SK-N-SH (cell line): Measurements from ENCODE around the gene NRP2. TPM values are rescaled to one million over a fixed set of nuclear protein-coding genes. Genes with fewer than 3 reads are reported as not detected.

Source experiments
- CTCF ChIA-PET: fragments of 300-600, 350-600 bp; formaldehyde crosslinking; extraction: SDS; loops from one replicate; lab custom pipeline; 2021; lab: Yijun Ruan, JAX
- POLR2A ChIA-PET: fragments of 350-600 bp; sonication (Branson Sonifier 250); formaldehyde crosslinking; extraction: SDS; loops from one replicate; lab custom pipeline; 2020; ENCODE audit warnings: antibody characterized with exemption, inconsistent platforms; lab: Yijun Ruan, JAX
- DNase-seq: peaks from one replicate; pipeline ENCODE4 v3.0.0; 2012
- H2AFZ ChIP-seq: fragments of 200-600 bp; sonication (generic); 2 replicates; pipeline ENCODE4 v1.8.1; 2016; ENCODE audit warnings: antibody characterized with exemption, mild to moderate bottlenecking, low read depth
- H3F3A ChIP-seq: fragments of 200-600 bp; sonication (generic); replicated peaks from 2 replicates; pipeline ENCODE3; 2016; ENCODE audit warnings: antibody characterized with exemption, mild to moderate bottlenecking; ENCODE audit not compliant: insufficient read depth
- H3K27ac ChIP-seq, 2 experiments: fragments of 200-500 bp in 1 of 2; fragments of 200-600 bp in 1 of 2; sonication (Bioruptor generic) in 1 of 2; sonication (generic), shearing (Covaris generic) in 1 of 2; 2 replicates each; pipeline versions ENCODE4 v1.5.1 to v1.6.1; 2014 to 2016; ENCODE audit warnings: low read depth in 2 of 2, inconsistent platforms in 1 of 2, low read length in 1 of 2, mild to moderate bottlenecking in 1 of 2, mixed read lengths in 1 of 2
- H3K27me3 ChIP-seq: fragments of 200-600 bp; sonication (generic), shearing (Covaris generic); 2 replicates; pipeline ENCODE4 v1.6.1; 2016; ENCODE audit warnings: mixed run types; ENCODE audit not compliant: insufficient read depth
- H3K36me3 ChIP-seq, 2 experiments: fragments of 200-500 bp in 1 of 2; fragments of 200-600 bp in 1 of 2; sonication (Bioruptor generic) in 1 of 2; sonication (generic) in 1 of 2; replicated peaks in 1 of 2; 2 replicates each; pipeline versions ENCODE3 to v1.5.1; 2014 to 2016; ENCODE audit warnings: low read length in 1 of 2, mild to moderate bottlenecking in 1 of 2; ENCODE audit not compliant: insufficient read depth in 2 of 2, control insufficient read depth in 1 of 2
- H3K4me1 ChIP-seq, 2 experiments: fragments of 200-500 bp in 1 of 2; fragments of 200-600 bp in 1 of 2; sonication (Bioruptor generic) in 1 of 2; sonication (generic), shearing (Covaris generic) in 1 of 2; 2 replicates each; pipeline versions ENCODE4 v1.5.1 to v1.6.1; 2014 to 2016; ENCODE audit warnings: low read depth in 1 of 2, low read length in 1 of 2, mixed run types in 1 of 2; ENCODE audit not compliant: insufficient read depth in 2 of 2, control insufficient read depth in 1 of 2
- H3K4me2 ChIP-seq: fragments of 200-600 bp; sonication (generic), shearing (Covaris generic); 2 replicates; pipeline ENCODE4 v1.6.1; 2017; ENCODE audit warnings: mixed run types
- H3K4me3 ChIP-seq, 2 experiments: fragments of 200-500 bp in 1 of 2; fragments of 200-600 bp in 1 of 2; sonication (Bioruptor generic) in 1 of 2; sonication (generic), shearing (Covaris generic) in 1 of 2; 2 replicates each; pipeline versions ENCODE4 v1.5.1 to v1.8.1; 2014 to 2016; ENCODE audit warnings: low read depth in 2 of 2, inconsistent platforms in 1 of 2, low read length in 1 of 2, mild to moderate bottlenecking in 1 of 2, mixed read lengths in 1 of 2, moderate library complexity in 1 of 2
- H3K79me2 ChIP-seq: fragments of 200-600 bp; sonication (generic); 2 replicates; pipeline ENCODE4 v1.8.1; 2017; ENCODE audit warnings: mild to moderate bottlenecking; ENCODE audit not compliant: insufficient read depth
- H3K9ac ChIP-seq: fragments of 200-600 bp; sonication (generic); 2 replicates; pipeline ENCODE4 v1.6.1; 2017; ENCODE audit warnings: mixed run types
- H3K9me2 ChIP-seq: fragments of 200-600 bp; sonication (generic); 2 replicates; pipeline ENCODE4 v1.6.1; 2017; ENCODE audit warnings: mixed run types
- H3K9me3 ChIP-seq: fragments of 200-600 bp; sonication (generic); 2 replicates; pipeline ENCODE4 v1.6.1; 2017; ENCODE audit warnings: mixed run types, mild to moderate bottlenecking, moderate library complexity
- H4K20me1 ChIP-seq: fragments of 200-600 bp; sonication (generic); 2 replicates; pipeline ENCODE4 v1.6.1; 2017; ENCODE audit warnings: mild to moderate bottlenecking, mixed run types; ENCODE audit not compliant: insufficient read depth
- CHD2 ChIP-seq: fragments of 150-350 bp; IDR thresholded peaks from 2 replicates; pipeline ENCODE4 v1.6.1; 2018; ENCODE audit warnings: low read length; ENCODE audit not compliant: partially characterized antibody
- CTCF ChIP-seq: fragments of 200-600 bp; sonication (generic); IDR thresholded peaks from 2 replicates; pipeline ENCODE4 v1.6.1; 2017; ENCODE audit warnings: antibody characterized with exemption, mild to moderate bottlenecking, moderate library complexity
- ELF1 ChIP-seq: IDR thresholded peaks from 2 replicates; pipeline ENCODE4 v1.4.0; 2012
- GATA2 ChIP-seq: sonication (generic); formaldehyde crosslinking; IDR thresholded peaks from 2 replicates; pipeline ENCODE4 v1.5.0; 2020; ENCODE audit warnings: mild to moderate bottlenecking, missing genetic modification reagents
- JUND ChIP-seq: IDR thresholded peaks from 2 replicates; pipeline ENCODE4 v1.4.0; 2012
- NRF1 ChIP-seq: IDR thresholded peaks from 2 replicates; pipeline ENCODE4 v1.6.1; 2012; ENCODE audit warnings: low read depth, mild to moderate bottlenecking, low read length
- PBX3 ChIP-seq: IDR thresholded peaks from 2 replicates; pipeline ENCODE4; 2012
- REST ChIP-seq: IDR thresholded peaks from 2 replicates; pipeline ENCODE4 v1.6.1; 2012; ENCODE audit warnings: mild to moderate bottlenecking, low read depth, low read length, moderate library complexity
- RFX5 ChIP-seq: IDR thresholded peaks from 2 replicates; pipeline ENCODE4 v1.6.1; 2012; ENCODE audit warnings: mild to moderate bottlenecking, improper control_type of control experiment, low read length
- RXRA ChIP-seq: IDR thresholded peaks from 2 replicates; pipeline ENCODE4 v1.4.0; 2012; ENCODE audit warnings: low read depth, mild to moderate bottlenecking, borderline replicate concordance
- TCF12 ChIP-seq: IDR thresholded peaks from 2 replicates; pipeline ENCODE4 v1.4.0; 2012
- USF1 ChIP-seq: IDR thresholded peaks from 2 replicates; pipeline ENCODE4 v1.4.0; 2012; ENCODE audit warnings: low read depth, borderline replicate concordance
- WGBS: methylation state at CpG from one replicate; pipeline ENCODE4 v1.1.6; 2017; ENCODE audit warnings: low lambda C conversion rate; 5-methylcytosine and 5-hydroxymethylcytosine counted together
- polyA plus RNA-seq, 3 experiments: library from polyadenylated mRNA; depleted of rRNA; stranded (reverse); fragments of >200 nt; gene quantifications; 2 replicates each; pipeline ENCODE4 v1.2.3, GENCODE V29; 2012

The NRP2 gene
- polyA plus RNA-seq, 1 of the 3 experiments (the other 2 are of a cell fraction) = 68.8 TPM

GRCh38 chr2:205656461-205656860, 25.8 kb upstream of the NRP2 start:
- WGBS = 81% methylated on average over 7 of the region's 7 CpGs
- TF ChIP-seq CHD2 = no peak
- no peak for TF ChIP-seq RFX5
- TF ChIP-seq REST = no peak
- no peak for TF ChIP-seq RXRA
- TF ChIP-seq GATA2 (CRISPR knock-in tag) = no peak
- TF ChIP-seq PBX3 = no peak
- no peak for TF ChIP-seq CTCF
- TF ChIP-seq TCF12 = no peak
- TF ChIP-seq USF1 = no peak
- TF ChIP-seq JUND = no peak
- no peak for TF ChIP-seq ELF1
- TF ChIP-seq NRF1 = no peak
- H3K36me3 ChIP-seq = no peaks in the 10 kb centered on the region
- H3F3A ChIP-seq = peaks cover 18% of the 10 kb centered on the region
- H3K4me3 ChIP-seq = no peak overlapping the region
- no peak overlapping the region for H3K9ac ChIP-seq
- DNase-seq = no peak
- no peak overlapping the region for H3K4me2 ChIP-seq
- H3K79me2 ChIP-seq = no peaks in the 10 kb centered on the region
- no peaks in the 10 kb centered on the region for H3K27me3 ChIP-seq
- H3K4me1 ChIP-seq = peaks cover 3 to 34% of the 10 kb centered on the region in 2 experiments
- no peak overlapping the region for H2AFZ ChIP-seq
- H3K27ac ChIP-seq = no peak overlapping the region
- ChIA-PET POLR2A (no interaction called here), CTCF (interaction anchor here (1.1 kb wide), 1 partner anchor 13 kb away, joined by 3 read pairs; no protein-coding TSS in a partner anchor)
- H3K9me2 ChIP-seq = no peaks in the 10 kb centered on the region
- H4K20me1 ChIP-seq = no peaks in the 10 kb centered on the region
- no peaks in the 10 kb centered on the region for H3K9me3 ChIP-seq
